HEK293 (cell line): Measurements from ENCODE around the gene RBM22.

Experiments used
- KLF1 ChIP-seq: fragments of 450-650 bp; formaldehyde crosslinking; IDR thresholded peaks from 2 replicates; pipeline ENCODE4 v1.5.1; 2016; ENCODE audit warnings: missing biosample characterization, missing genetic modification characterization
- PRDM1 ChIP-seq: fragments of 450-650 bp; formaldehyde crosslinking; IDR thresholded peaks from 2 replicates; pipeline ENCODE4; 2016; ENCODE audit warnings: missing biosample characterization, missing genetic modification characterization
- PRDM4 ChIP-seq: fragments of 450-650 bp; formaldehyde crosslinking; IDR thresholded peaks from 2 replicates; pipeline ENCODE4 v1.5.1; 2017; ENCODE audit warnings: missing biosample characterization, missing genetic modification characterization
- REPIN1 ChIP-seq: fragments of 450-650 bp; formaldehyde crosslinking; IDR thresholded peaks from 2 replicates; pipeline ENCODE4 v1.5.1; 2017; ENCODE audit warnings: missing biosample characterization, missing genetic modification characterization, low read depth
- ZNF274 ChIP-seq, 2 experiments: fragments of 200-500 bp in 1 of 2; fragments of 450-650 bp in 1 of 2; sonication (Bioruptor generic) in 1 of 2; formaldehyde crosslinking in 1 of 2; IDR thresholded peaks; 2 replicates each; pipeline versions ENCODE4 v1.5.1 to v1.6.1; 2014 to 2016; ENCODE audit warnings: borderline replicate concordance in 1 of 2, inconsistent platforms in 1 of 2, low read length in 1 of 2, missing biosample characterization in 1 of 2, missing genetic modification characterization in 1 of 2
- ZNF501 ChIP-seq: fragments of 450-650 bp; formaldehyde crosslinking; IDR thresholded peaks from 2 replicates; pipeline ENCODE4 v1.5.1; 2016; ENCODE audit warnings: missing biosample characterization, missing genetic modification characterization
- ZNF639 ChIP-seq: fragments of 450-650 bp; formaldehyde crosslinking; IDR thresholded peaks from 2 replicates; pipeline ENCODE4 v1.5.1; 2016; ENCODE audit warnings: missing biosample characterization, missing genetic modification characterization
- ZNF768 ChIP-seq: fragments of 450-650 bp; formaldehyde crosslinking; IDR thresholded peaks from 2 replicates; pipeline ENCODE4 v1.5.1; 2018; ENCODE audit warnings: missing biosample characterization, mild to moderate bottlenecking, missing genetic modification characterization
- ZNF777 ChIP-seq: fragments of 450-650 bp; formaldehyde crosslinking; IDR thresholded peaks from 2 replicates; pipeline ENCODE4 v1.5.1; 2017; ENCODE audit warnings: missing biosample characterization, missing genetic modification characterization, borderline replicate concordance

GRCh38 chr5:150648294-150649107 is 52.4 kb downstream of the RBM22 start:
- no peak for TF ChIP-seq ZNF639
- TF ChIP-seq ZNF777 = no peak
- no peak for TF ChIP-seq PRDM4 (tag by site-specific recombination)
- no peak for TF ChIP-seq ZNF274 (IDR thresholded peaks at IDR 0.05; ENCODE audit: low read length)
- TF ChIP-seq ZNF274 (tag by site-specific recombination; IDR thresholded peaks at IDR 0.05; ENCODE audit: borderline replicate concordance) = no peak
- TF ChIP-seq PRDM1 (tag by site-specific recombination) = no peak
- no peak for TF ChIP-seq REPIN1
- TF ChIP-seq KLF1 (tag by site-specific recombination) = no peak
- TF ChIP-seq ZNF768 = no peak
- no peak for TF ChIP-seq ZNF501
